Measurements from ENCODE around the gene MTARC1.

MTARC1 gene

GRCh38 chr1:220786337-220787068 lies at the start of gene MTARC1:
TSS of gene MTARC1 (plus strand) at chr1:220786913. CDS start at chr1:220786945, 32 bp downstream.
- DNase-seq = no peak

- no peak for DNase-seq
Measured at GRCh38 chr1:220741349-220741748, 45.4 kb upstream of the MTARC1 start.

- no peak for DNase-seq
Measured at GRCh38 chr1:220741825-220742224, 44.9 kb upstream of the MTARC1 start.

GRCh38 chr1:220742520-220742919 lies 44.2 kb upstream of the MTARC1 start:
- DNase-seq = no peak

- DNase-seq = no peak
Measured at GRCh38 chr1:220746851-220747250, 39.9 kb upstream of the MTARC1 start.

- DNase-seq = no peak
Measured at GRCh38 chr1:220747437-220748088, 39.1 kb upstream of the MTARC1 start.

- DNase-seq = peak in 1 of 2 experiments; percentile 5
Measured at GRCh38 chr1:220748089-220748934, 38.4 kb upstream of the MTARC1 start, which contains the start of gene MTARC2. TSS of gene MTARC2 (plus strand) at chr1:220748322. CDS start at chr1:220748532, 210 bp downstream.

GRCh38 chr1:220748936-220749335 lies 37.8 kb upstream of the MTARC1 start:
- DNase-seq = no peak

GRCh38 chr1:220750131-220750515 lies 36.6 kb upstream of the MTARC1 start:
- DNase-seq = no peak

GRCh38 chr1:220751111-220751510 lies 35.6 kb upstream of the MTARC1 start:
- DNase-seq = no peak

- DNase-seq = no peak
Measured at GRCh38 chr1:220754212-220754917, 32.3 kb upstream of the MTARC1 start.

GRCh38 chr1:220754918-220755295 lies 31.8 kb upstream of the MTARC1 start:
- DNase-seq = no peak

- DNase-seq = no peak
Measured at GRCh38 chr1:220755309-220755708, 31.4 kb upstream of the MTARC1 start.

GRCh38 chr1:220757441-220757840 lies 29.3 kb upstream of the MTARC1 start:
- DNase-seq = no peak

- no peak for DNase-seq
Measured at GRCh38 chr1:220759147-220759546, 27.6 kb upstream of the MTARC1 start.

- DNase-seq = no peak
Measured at GRCh38 chr1:220761688-220762427, 24.9 kb upstream of the MTARC1 start.

- no peak for DNase-seq
Measured at GRCh38 chr1:220764757-220765156, 22.0 kb upstream of the MTARC1 start.

GRCh38 chr1:220767312-220768125 lies 19.2 kb upstream of the MTARC1 start:
- DNase-seq = no peak

GRCh38 chr1:220768126-220768601 lies 18.5 kb upstream of the MTARC1 start:
- no peak for DNase-seq

GRCh38 chr1:220769205-220769604 lies 17.5 kb upstream of the MTARC1 start:
- no peak for DNase-seq

Measured in stimulated activated CD4-positive, alpha-beta T cell treated with anti-CD3 and anti-CD28 coated beads, Interleukin-4, amount 100 ng/mL, for 4 hours (primary cell).